GM18520 (cell line): ENCODE data around the gene FYB2.

Experiments
- ATAC-seq: cut with Tn5 transposase; IDR thresholded peaks from one replicate; pipeline ENCODE4 v1.9.1; 2021; ENCODE audit not compliant: unreplicated experiment

The FYB2 gene

DNA sequence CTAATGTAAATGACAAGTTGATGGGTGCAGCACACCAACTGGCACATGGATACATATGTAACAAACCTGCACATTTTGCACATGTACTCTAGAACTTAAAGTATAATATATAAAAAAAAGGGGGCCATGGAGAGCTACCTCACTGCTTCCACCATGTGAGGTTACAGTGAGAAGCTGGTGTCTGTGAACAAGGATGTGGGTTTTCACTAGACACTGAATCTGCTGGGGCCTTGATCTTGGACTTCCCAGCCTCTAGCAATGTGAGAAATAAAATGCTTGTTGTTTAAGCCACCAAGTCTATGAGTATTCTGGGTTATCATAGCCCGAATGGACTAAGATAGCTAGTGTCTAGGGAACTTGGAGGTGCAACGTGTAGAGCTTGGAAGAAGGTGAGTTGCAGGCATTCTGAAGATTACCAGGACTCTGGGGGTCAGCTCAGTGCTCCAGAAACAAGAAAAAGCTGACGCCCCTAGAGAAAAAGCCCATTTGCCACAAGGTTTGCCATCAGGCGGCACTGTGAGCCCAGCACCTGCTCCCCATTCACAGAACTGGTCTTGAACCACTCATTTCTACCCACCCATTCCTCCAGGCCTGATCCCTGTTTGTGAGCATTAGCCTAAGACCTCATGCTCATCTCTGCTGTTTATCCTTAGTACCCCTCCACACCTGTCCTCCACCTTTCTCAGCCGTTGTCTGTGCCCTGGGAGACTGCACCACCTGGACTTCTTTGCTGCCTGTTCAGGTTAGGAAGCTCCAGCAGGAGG lies 15.1 kb upstream of the FYB2 start:
- no peak for ATAC-seq

DNA sequence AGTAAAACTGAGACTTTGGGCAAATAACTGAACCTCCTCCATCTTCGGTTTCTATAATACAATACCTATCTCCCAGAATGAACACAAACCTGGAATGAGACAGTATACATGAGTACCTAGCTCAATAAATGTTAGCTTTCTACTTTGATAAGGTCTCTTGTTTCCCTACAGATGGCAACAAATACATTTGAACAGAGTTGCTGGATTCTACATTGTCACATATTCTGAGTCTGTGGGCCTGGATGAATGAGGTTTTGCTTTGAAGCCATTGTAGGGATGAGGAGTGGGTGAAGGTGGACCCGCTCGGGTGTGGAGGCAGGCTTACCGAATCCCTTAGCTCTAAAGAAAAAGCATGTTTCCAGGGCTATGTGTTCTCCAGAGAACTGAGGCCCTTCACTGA lies 13.9 kb upstream of the FYB2 start:
- no peak for ATAC-seq

DNA sequence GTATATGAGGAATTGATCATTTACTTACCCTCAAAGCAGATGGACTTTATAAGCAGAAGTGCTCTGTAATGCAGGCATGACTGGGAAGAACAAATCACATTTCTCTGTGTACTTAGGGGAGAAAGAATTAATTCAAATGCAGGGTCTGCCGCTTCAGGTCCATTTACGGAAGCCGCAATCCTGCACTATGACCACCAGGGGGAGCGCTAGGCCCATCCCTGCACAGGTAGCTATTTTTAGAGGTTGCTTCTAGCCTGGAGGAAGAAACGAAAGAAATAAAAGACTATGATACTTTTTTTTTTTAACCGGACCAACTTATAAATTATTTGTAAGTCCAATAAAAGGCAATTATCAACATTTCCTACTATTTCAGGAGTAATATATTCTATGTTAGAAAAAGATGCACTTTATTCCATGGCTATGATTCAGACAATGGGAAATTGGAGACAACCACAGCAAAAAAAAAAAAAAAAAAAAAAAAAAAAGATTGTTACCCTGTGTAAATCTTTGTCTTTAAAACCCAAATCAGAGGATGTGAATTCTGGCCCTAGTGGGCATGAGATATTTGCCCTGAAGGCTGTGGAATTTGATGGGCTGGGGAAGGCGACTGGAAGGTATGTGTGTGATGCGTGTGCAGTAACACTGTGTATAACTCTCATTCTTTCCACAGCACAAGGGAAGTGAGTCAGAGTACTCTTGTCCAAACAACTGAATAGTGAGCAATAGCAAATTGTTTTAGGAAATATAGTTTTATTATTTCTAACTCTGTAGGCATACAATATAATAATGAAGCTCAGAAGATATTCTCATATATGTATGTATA lies 12.9 kb upstream of the FYB2 start:
- peak; percentile 41 for ATAC-seq

DNA sequence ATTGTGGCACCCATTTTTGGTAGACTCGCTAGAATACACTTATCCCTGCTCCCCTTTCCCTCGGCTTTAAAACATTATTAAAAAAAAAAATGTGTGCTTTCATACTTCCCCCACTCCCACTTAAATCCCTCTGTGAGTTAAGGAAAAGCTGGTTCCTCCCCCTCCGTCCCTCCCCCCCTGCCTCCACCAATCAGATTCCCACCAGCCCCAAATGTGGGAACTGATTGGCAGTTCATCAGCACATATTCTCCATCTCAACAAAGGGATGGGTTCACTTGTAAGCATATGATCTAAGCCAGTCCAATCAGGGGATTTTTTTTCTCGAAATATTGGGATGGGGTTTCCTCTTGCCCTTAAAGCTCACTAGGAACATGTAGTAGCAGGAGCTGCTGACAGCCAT lies 10.8 kb upstream of the FYB2 start:
- ATAC-seq, result no peak

DNA sequence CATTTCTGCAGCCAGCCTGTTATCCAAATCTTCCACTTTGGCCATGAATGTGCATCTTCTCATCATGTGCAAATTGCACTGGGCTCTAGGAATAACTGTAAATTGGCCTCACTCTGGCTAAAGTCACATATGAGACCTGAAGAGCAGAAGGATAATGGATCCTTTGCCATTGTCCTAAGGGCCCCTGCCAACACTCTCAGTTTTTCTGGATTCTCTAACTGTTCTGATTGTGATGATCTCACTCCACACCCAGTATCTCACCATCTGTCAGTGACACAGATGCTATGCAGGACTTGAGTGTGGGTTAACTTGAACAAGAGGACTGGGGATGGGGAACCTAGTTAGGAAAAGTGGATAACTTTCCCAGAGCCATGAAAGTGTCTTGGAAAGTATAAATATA lies 8.5 kb upstream of the FYB2 start:
- no peak for ATAC-seq

DNA sequence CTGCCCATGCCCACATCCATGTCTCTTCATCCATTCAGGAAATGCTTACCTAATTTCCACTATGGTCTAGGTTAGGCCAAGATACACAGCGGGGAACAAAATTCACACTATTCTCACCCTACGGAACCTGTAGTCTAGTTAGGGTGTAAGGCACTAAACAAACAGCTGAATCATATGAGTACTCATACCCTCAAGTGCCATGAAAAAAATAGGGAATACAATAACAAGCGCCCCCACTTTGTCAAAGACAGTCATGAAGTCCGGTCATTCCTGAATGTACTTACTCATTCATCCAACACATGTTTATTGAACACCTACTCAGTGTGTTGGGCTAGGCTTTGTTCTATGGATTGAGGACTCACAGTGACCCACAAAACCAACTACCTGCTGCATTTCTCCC lies 6.2 kb upstream of the FYB2 start:
- no peak for ATAC-seq

DNA sequence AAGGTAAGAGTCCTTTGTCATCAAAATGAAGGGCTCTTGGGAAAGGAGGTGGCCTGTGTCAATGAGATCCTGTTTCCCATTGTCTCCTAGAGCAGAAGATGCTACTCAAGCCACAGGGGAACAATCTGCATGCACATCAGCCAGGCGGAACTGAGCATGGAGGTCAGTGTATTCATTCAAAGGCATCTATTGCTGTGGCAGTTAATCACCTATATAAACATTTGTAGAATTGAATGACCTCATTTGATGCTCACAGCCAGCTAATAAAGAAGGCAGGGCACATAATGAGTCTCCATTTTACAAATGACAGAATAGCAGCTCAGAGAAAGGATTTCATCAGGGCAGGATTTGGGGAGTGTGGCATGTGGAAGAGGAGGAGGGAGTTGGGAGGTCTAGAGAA lies 5.7 kb upstream of the FYB2 start:
- ATAC-seq, result no peak

DNA sequence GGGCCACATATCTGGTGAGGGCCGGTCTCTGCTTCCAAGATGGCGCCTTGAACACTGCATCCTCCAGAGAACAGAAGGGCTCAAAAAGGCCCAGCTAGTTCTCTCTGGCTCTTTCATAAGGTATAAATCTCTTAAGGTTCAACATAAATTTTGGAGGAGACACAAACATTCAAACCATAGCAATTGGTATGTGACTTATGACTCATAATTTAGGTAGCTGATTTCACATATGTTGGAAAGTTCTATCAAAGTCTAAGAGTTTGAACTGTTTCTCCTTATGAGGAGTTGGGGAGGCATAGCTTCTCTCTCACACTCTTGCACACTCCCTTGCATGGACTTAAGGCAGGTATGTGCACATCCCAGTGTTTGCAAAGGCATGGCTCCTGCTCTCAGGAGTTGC lies 5.1 kb upstream of the FYB2 start:
- ATAC-seq, result no peak

DNA sequence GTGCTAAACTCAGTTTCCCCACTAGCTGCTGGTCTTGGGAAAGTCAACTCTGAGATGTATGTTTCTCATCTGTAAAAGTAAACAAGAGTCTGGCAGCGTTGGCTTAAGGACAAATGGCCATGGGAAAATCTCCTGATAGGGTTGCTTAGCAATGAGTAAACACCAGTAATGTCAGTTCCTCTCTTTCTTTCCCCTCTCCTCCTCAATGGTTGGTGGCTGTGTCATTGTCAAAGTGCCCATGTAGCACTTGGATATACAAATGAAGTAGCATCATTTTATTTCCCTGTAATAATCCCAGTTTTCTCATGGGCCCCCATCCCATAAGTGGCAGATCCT lies 2.2 kb upstream of the FYB2 start:
- ATAC-seq, result no peak

DNA sequence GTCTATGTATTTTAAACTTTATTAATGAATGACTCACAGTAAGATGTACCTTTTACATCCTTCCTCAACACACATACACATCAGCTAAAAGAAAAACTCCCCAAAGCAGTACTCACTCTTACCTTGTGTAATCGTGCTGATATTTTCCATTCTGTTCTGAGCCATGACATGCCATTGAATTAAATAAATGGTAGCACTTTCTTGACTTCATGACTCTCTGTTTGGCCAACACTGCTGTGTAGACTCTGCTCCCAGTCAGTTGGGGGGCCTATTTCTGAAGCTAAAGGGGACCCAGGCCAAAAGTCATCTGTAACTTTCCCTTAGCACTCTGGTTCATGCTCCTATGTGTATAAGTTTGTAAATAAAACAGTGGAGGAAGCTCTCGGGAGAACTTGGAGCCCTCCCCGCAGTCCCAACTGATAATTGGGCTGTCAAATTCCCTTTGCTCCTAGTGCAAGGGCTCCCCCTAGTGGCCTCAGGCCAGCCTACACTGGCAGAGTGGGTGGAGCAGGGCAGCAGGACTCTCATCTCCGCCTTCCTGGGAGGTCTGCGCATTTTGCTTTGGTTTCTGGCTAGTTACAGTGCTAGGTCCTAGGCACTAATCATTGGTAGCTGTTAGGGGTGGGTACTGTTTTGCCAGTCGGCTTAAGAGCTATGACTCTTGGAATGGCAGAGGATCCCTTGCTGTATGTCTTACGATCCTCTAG lies 1.7 kb upstream of the FYB2 start:
- ATAC-seq, result peak; percentile 55

DNA sequence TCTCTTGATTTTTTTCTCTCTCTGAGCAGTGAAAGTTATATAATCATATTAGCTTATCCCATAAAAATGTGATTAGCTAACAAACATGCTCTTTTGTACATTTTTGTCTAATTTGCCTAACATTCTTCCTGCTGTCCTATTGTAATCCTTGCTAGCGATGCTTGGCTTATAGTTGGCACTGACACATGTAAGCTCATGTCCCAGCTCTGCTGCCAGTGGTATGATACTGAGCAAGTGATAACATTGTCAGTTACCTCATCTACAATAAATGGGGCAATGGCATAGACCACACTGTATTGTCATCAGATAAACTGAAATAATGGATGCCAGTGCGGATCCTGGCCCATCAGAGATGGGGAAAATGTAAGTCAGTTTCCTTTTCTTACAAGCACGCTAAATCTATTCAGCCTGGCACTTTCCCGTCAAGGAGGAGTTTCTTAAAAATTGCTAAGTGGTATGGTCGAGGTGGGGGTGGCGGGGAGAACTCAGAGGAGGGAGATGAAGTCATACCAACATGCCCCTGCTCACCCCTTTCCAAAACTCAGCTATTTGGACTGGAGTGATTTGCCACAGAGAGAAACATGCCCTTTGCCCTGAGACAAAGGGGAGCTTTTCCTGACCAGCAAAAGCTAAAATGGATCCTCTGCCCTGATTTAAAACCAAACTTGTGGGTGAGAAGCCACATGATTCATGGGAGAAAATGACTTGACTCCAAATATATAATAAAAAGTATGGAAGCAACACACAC lies 1.3 kb downstream of the FYB2 start:
- no peak for ATAC-seq

DNA sequence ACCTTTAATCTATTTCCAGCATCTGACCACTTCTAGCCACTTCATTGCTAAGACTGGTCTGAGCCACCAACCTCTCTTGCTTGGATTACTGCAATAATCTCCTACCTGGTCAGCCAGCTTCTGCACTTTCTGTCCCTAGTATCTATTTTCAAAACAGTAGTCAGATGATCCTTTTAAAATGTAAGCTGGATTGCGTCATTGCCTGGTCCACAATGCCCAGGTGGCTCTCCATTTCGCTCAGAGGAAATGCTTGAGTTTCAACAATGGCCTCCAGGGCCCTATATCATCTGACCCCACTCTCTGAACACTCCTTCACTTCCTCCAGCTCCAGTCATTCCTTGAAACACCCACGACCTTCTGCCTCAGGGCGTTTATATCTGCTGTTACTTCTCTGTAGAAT lies 2.3 kb downstream of the FYB2 start:
- no peak for ATAC-seq

DNA sequence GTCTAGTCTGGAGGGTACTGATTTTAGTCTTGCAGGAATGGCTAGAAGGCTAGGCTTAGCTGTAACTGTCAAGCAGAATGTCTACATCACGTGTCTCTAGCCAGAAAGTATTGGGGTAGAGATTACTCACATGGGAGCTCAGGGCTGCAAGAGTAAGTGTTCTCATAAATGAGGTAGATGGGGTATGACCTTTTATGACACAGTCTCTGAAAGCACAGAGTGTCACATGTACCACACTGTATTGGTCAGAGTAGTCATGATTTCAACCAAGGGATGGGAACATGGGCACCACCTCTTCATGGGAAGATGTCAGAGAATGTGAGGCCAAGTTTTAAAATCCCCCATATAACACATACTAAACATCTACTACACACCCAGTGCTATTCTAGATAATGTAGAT lies 2.9 kb downstream of the FYB2 start:
- no peak for ATAC-seq

DNA sequence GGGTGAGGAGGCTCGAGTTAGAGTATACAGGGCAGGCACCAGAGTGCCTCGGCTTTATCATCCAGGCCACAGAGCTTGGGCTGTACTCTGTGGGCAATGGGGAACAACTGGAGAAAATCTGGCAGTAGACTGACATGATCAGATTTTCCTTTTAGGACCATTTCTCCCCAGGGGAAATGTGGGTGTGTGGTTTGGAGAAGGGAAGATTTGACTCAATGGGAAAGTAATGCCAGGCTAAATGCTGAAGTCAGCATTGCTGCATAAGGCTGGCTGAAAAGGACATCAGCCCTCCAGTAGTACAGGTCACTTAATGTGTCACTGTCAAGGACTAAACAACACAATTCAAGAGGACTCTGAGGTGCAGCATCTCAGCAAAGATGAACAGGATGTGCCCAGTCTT lies 5.0 kb downstream of the FYB2 start:
- no peak for ATAC-seq

DNA sequence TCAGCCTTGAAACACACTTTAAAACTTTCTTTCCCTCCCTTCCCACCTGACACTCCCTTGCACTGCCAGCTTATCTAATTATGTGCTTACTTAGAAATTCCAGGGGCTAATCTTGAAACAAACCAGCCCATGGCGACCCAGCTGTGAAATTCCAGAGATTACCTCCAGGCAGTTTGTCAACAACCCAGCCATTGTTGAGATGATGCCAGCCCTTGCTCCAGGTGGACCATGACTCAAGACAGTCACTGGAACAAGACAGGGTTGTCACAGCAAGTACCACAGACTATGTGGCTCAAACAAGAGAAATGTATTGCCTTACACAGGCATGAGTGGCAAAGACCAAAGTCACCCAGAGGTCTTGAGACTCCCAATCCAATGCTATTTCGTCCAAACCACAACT lies 7.9 kb downstream of the FYB2 start:
- ATAC-seq, result no peak

DNA sequence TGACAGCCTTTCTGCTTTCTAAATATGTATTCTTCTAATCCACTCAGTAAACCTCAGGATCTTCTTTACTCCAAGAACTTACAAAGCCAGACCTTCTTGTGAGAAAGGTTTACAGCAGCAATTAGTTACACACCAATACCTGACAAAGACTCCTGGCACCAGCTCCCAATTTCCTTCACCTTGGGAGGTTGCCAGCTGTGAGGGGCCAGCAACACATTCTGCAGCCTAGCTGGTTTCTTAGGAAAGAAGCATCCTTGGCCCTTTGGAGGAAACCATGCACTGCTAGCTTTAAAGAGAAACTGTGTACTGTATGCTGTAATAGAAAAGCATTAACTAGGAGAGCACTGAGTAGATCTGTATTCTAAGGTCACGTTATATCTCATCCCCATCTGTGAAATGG lies 10.8 kb downstream of the FYB2 start:
- ATAC-seq, result no peak

DNA sequence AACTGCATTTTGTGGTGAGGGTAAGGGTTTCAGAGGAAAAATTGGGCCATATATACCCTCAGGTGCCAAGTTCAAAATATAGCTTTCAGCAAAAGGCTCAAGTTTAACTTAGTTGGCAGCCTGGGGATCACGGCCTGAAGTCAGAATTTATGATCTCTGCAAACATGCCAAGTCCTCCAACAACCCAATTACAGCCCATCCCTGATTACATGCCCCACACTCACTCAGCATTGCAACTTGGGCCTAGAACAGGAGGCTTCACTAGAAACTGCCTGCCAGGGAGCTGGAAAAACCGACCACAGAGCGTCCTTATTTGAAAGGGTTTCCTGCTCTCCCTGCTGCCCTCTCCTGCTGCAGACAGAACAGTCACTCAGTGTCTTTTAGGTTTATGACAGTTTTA lies 12.4 kb downstream of the FYB2 start:
- no peak for ATAC-seq

DNA sequence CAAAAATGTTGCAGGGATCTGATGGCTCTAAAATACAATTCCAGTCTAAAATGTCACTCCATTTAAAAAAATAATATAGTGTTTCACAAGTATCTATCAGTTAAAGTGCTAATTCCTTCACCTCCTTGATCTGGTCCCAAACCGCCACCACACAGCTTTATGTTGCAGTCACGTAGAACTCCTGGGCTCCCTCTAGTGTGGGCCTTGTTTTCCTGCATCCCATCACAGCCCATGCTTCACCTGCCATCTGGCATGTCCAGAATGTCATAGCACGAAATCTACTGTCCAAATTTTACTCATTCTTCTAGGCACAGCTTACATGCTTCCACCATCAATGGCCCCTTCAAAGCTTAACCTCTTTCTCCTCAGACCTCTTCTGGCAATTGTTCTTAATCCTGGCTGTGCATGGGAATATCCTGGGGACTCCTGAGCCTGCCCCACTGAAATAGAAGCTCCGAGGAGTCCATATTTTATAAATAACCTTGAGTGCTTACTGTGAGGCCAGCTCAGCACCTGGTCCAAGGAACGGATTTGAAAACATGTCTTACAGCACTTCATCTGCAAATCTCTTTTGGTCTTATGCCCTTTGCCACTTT lies 15.5 kb downstream of the FYB2 start:
- peak; percentile 45 for ATAC-seq

DNA sequence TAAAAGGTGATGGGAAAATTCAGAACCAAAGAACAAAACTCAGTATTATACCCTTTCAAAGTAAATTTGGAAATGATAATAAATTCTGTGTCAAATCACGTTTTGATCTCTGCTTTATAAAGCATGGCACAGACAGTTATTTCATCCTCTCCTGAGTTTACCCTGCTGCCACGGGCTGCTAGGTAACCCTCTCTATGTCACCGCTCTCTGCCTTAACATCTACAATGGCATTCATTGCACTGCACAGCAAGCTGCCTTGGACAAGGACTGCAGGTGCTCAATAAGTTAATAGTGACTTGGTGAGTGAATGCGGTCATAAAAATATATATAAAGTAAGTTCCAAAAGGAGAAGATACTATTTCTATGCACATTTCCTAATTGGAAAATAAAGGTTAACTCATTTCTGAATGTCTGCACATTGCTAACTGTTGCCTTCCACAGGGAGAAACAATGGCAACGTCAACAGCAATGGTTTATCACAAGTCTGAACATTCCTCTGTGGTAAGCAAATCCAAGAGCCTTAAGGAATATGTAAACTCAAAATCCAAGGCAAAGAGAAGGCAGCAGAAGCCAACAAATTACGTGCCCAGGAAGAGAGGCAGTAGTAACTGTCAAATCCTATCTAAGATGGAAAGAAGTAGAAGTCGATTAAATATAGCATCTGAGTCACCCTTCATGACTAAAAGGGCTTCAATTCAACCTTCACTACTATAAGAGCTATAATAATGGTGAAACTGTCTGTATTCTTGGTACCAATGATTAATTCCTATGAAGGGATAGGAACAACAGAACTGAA lies 19.4 kb downstream of the FYB2 start:
- ATAC-seq, result no peak

DNA sequence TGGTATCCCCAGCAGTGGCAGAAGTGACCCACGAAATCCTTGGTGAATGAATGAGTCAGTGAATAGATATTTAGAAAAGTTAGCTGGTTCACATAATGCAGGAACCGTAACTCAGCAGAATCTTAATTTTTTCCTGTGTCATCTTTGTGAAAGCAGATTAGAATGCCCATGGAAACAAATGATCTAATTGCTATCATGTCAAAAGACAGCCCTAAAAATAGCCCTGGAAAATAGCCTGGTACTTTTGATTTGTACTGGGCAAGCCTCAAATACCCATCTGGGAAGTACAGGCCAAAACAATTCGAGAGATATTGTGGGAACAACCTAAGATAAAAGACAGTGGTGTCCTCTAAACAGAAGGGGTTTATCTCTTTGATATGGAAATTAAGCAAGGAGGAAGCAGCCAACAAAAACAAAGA lies 21.1 kb downstream of the FYB2 start:
- no peak for ATAC-seq
